ENCODE results near the gene RAP1A.

RAP1A gene

DNA sequence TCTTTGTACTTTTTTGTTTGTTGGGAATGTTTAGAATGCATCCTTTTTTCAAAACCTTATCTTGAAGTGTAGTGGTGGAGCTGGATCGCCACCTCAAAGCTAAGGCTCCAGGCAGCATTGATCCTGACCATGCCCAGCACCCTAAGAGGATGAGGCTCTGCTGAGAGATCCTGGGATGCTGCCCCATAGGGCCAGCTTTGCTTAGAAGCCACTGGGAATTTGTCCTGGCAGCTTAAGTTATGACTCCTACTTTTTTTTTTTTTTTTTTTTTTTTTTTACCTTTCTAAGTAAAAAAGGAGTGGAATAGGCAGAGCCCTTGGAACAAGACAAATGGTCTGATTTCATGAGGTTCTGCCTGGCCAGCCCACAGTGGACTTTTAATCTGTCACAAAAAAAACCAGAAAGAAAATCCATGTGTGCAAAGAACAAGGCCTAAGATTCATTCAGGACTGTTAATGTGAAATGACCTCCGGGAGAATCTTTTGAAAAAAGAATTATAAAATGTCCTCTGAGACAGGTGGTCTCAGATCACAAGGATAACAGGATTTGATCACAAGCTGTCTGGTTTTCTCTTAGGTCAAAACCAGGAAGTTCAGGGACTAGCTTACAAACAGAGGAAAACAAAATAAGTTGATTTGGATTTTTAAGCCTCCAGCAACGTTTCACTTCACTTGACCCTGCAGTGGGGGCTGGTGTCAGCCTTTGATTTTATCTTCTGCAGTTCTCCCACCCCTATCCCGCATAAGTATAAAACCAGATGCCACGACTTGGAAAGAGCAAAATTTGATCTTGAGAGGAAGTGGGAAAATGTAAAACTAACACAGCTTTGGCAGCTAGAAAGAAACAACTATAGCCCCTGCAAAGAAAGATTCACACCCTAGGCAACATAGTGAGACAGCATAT is 25.9 kb upstream of the RAP1A start:
- H3K4me3 ChIP-seq, result no peak overlapping the region
- H3K27me3 ChIP-seq, result no peaks in the 10 kb centered on the region
- H3K36me3 ChIP-seq, result no peaks in the 10 kb centered on the region
- H3K9me3 ChIP-seq, result no peaks in the 10 kb centered on the region
- intact Hi-C loops (cut with DNase I; ENCODE audit: low total_unique reads), result loop anchor here (10.0 kb wide), 1 partner anchor 59 kb away; no protein-coding TSS in a partner anchor
- TF ChIP-seq, protein P1, sequence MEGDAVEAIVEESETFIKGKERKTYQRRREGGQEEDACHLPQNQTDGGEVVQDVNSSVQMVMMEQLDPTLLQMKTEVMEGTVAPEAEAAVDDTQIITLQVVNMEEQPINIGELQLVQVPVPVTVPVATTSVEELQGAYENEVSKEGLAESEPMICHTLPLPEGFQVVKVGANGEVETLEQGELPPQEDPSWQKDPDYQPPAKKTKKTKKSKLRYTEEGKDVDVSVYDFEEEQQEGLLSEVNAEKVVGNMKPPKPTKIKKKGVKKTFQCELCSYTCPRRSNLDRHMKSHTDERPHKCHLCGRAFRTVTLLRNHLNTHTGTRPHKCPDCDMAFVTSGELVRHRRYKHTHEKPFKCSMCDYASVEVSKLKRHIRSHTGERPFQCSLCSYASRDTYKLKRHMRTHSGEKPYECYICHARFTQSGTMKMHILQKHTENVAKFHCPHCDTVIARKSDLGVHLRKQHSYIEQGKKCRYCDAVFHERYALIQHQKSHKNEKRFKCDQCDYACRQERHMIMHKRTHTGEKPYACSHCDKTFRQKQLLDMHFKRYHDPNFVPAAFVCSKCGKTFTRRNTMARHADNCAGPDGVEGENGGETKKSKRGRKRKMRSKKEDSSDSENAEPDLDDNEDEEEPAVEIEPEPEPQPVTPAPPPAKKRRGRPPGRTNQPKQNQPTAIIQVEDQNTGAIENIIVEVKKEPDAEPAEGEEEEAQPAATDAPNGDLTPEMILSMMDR (IDR thresholded peaks at IDR 0.05), result no peak
- peak overlapping the region; percentile 77 to 78 for H3K27ac ChIP-seq
- peaks cover 7 to 40% (median 23%) of the 10 kb centered on the region in 4 donors for H3K4me1 ChIP-seq
- DNase-seq, result no peak

DNA sequence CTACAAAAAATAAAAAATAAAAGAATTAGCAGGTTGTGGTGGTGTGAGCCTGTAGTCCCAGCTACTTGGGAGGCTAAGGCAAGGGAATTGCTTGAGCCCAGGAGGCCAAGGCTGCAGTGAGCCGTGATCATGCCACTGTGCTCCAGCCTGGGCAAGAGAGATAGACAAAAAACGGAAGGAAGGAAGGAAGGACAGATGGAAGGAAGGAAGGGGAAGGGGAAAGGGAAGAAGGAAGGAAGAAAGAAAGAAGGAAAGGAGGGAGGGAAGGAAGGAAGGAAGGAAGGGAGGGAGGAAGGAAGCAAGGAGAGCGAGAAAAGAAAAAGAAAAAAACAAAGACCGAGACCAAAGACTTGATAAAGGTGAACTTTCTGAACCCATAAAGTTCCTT is 25.3 kb upstream of the RAP1A start:
- no peak for DNase-seq
- intact Hi-C loops (cut with DNase I; ENCODE audit: low total_unique reads), result loop anchor here (10.0 kb wide), 1 partner anchor 59 kb away; no protein-coding TSS in a partner anchor
- Histone ChIP-seq H3K9me3 (no peaks in the 10 kb centered on the region), H3K4me1 (peaks cover 7 to 40% (median 23%) of the 10 kb centered on the region in 4 donors), H3K27ac (peak overlapping the region; percentile 77 to 78), H3K27me3 (no peaks in the 10 kb centered on the region), H3K36me3 (no peaks in the 10 kb centered on the region), H3K4me3 (no peak overlapping the region)
- TF ChIP-seq, protein P1 (IDR thresholded peaks at IDR 0.05), result no peak

DNA sequence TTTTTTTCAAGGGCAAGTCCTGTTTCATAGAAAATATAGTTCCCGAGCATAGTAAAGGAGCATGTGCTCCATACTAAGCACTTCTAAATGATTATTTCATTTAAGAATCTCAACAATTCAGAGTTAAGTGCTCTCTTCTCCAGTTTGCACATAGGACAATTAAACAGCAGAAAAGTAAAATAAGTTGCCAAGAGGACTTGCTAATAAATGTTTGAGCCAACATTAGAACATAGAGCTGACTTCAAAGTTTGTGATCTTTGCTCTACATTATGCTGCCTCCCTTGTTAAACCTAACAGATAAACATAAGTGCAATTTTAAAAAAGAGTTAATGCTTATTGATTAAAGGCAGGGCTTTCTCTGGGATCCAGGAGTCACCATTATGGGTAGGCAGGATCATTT is 23.8 kb upstream of the RAP1A start:
- Histone ChIP-seq H3K9me3 (no peaks in the 10 kb centered on the region), H3K27ac (no peak overlapping the region), H3K27me3 (no peaks in the 10 kb centered on the region), H3K36me3 (no peaks in the 10 kb centered on the region), H3K4me3 (no peak overlapping the region), H3K4me1 (peaks cover 7 to 40% (median 23%) of the 10 kb centered on the region in 4 donors)
- TF ChIP-seq, protein P1 (IDR thresholded peaks at IDR 0.05), result no peak
- DNase-seq, result no peak
- intact Hi-C loops (cut with DNase I; ENCODE audit: low total_unique reads), result loop anchor here (10.0 kb wide), 1 partner anchor 61 kb away; no protein-coding TSS in a partner anchor

DNA sequence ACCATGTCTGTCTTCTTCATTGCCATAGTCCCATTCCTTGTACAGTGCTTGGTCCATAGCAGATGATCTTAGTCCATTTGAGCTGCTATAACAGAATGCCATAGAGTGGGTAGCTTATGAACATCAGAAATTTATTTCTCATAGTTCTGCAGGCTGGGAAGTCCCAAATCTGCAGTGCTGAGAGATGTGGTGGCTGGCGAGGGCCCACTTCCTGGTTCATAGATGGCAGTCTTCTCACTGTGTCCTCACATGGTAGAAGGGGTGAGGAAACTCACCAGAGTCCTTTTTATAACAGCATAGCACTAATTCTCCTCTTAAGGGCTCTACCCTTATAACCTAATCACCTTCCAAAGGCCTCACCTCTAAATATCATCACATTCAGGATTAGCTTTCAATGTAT is 23.1 kb upstream of the RAP1A start:
- intact Hi-C loops (cut with DNase I; ENCODE audit: low total_unique reads), result loop anchor here (10.0 kb wide), 1 partner anchor 62 kb away; no protein-coding TSS in a partner anchor
- Histone ChIP-seq H3K4me3 (no peak overlapping the region), H3K4me1 (peaks cover 7 to 40% (median 23%) of the 10 kb centered on the region in 4 donors), H3K27ac (no peak overlapping the region), H3K27me3 (no peaks in the 10 kb centered on the region), H3K36me3 (no peaks in the 10 kb centered on the region), H3K9me3 (no peaks in the 10 kb centered on the region)
- DNase-seq, result no peak
- TF ChIP-seq, protein P1 (IDR thresholded peaks at IDR 0.05), result no peak

DNA sequence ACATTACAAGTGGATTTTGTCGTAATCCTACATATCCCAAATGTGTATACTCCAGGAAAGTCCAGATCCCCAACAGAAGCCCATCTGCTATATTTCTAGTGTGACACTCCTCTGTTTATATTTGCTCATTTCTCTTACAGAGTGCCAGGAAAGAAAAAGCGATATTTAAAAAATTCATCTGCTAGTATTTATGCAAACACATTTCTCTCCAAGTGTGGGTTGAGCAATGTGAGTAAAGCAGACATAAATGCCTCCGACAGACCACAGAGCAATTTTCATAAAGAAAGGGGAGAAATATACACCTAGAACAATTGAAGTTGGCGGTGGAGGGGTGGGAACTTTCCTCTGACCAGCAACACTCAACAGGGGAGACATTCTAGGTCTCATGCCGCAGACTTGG is 22.2 kb upstream of the RAP1A start:
- Histone ChIP-seq H3K9me3 (no peaks in the 10 kb centered on the region), H3K27me3 (no peaks in the 10 kb centered on the region), H3K4me3 (no peak overlapping the region), H3K27ac (no peak overlapping the region), H3K4me1 (peaks cover 4 to 30% (median 15%) of the 10 kb centered on the region in 4 donors), H3K36me3 (no peaks in the 10 kb centered on the region)
- TF ChIP-seq, protein P1 (IDR thresholded peaks at IDR 0.05), result no peak
- DNase-seq, result no peak
- intact Hi-C loops (cut with DNase I; ENCODE audit: low total_unique reads), result loop anchor here (10.0 kb wide), 1 partner anchor 63 kb away; no protein-coding TSS in a partner anchor

All from tibial artery (tissue), 4 donors.